SK-N-MC (cell line): ENCODE measurements around the gene CARS1.

Experiments
- DNase-seq: peaks from one replicate; pipeline ENCODE4 v3.0.0-alpha.2; 2011; ENCODE audit warnings: low read depth, low spot score
- H3K27ac ChIP-seq: fragments of 200-600 bp; sonication (generic); 2 replicates; pipeline ENCODE4 v1.5.1; 2016; ENCODE audit warnings: mixed run types
- H3K36me3 ChIP-seq: fragments of 200-600 bp; sonication (generic); 2 replicates; pipeline ENCODE4 v1.6.1; 2017; ENCODE audit warnings: antibody characterized with exemption, low read length, mixed read lengths; ENCODE audit not compliant: insufficient read depth
- H3K4me3 ChIP-seq: fragments of 200-600 bp; sonication (generic); 2 replicates; pipeline ENCODE4 v1.5.1; 2016
- H3K9ac ChIP-seq: fragments of 200-600 bp; sonication (generic); 2 replicates; pipeline ENCODE4 v1.8.0; 2017; ENCODE audit warnings: mixed run types, mixed read lengths; ENCODE audit not compliant: insufficient read length
- H3K9me3 ChIP-seq: fragments of 200-600 bp; sonication (generic); 2 replicates; pipeline ENCODE4 v1.6.1; 2017; ENCODE audit warnings: low read depth, mild to moderate bottlenecking, antibody characterized with exemption, low read length, moderate library complexity, mixed read lengths
- EZH2 ChIP-seq: fragments of 200-600 bp; sonication (generic); IDR thresholded peaks from one replicate; pipeline ENCODE4 v1.6.1; 2017; ENCODE audit warnings: antibody characterized with exemption
- FOXP2 ChIP-seq: optimal IDR thresholded peaks from 2 replicates; pipeline ENCODE3; 2011; ENCODE audit warnings: mild to moderate bottlenecking, moderate library complexity; ENCODE audit not compliant: insufficient read depth; ENCODE audit errors: extremely low read length, control extremely low read depth
- POLR2AphosphoS5 ChIP-seq: IDR thresholded peaks from 2 replicates; pipeline ENCODE4 v1.6.1; 2012; ENCODE audit warnings: mild to moderate bottlenecking, low read depth, low read length, borderline replicate concordance

Gene CARS1

DNA sequence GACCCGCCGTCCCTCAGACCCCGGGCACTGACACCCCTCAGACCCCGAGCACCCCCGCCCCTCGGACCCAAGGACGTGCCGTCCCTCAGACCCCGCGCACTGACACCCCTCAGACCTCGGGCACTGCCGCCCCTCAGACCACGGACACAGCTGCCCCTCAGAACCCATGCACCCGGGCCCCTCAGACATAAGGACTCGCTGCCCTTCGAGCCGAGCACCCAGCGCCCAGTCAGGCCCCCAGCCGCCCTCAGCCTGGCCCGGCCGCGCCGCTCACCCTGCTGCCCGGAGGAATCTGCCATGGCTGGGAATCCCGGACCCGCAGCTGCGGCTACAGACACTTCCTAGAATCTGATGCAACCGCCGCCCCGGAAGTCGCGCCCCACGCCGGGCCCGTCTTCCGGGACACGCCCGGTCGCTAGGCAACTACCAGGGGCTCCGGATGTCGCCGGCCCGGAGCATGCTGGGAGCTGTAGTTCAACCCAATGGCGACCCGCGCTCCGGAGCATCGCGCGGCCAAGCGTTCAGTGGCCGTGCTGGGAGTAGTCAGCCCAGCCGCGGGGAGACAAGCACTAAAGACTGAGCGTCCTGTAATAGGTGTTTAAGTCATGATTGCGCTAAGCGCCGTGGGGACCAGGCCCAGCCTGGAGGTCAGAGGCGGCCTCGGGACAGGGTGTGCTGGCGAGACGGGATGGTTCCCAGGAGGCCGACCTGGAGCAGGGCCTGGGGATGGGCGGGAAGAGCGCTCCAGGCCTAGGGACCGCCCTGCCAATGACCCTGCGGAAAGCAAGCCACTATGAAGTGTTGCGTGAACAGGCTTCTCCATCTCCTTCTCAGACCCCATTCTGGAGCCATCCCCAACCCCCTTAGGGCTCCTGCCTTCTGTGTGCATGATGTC is at the start of gene CARS1:
Gene CARS1 (minus strand): TSS at position 355 of the 895 bp plus-strand sequence. CDS start 56 bp downstream, at position 299.
- Histone ChIP-seq H3K4me3 (peak within 1 kb of the TSS; percentile 97), H3K9ac (peak within 1 kb of the TSS; percentile 99), H3K27ac (peak within 1 kb of the TSS; percentile 90), H3K36me3 (peaks cover 27% of the 10 kb centered on the region; the same call in 1 of the 2 replicates), H3K9me3 (no peaks in the 10 kb centered on the region)
- no peak for DNase-seq
- TF ChIP-seq EZH2 (no peak), POLR2AphosphoS5 (peak; percentile 84), FOXP2 (peak; percentile 81)

- H3K9ac ChIP-seq, result no peak overlapping the region
- DNase-seq, result no peak
- no peak overlapping the region for H3K27ac ChIP-seq
- H3K36me3 ChIP-seq, result no peaks in the 10 kb centered on the region
- no peak for TF ChIP-seq POLR2AphosphoS5
- TF ChIP-seq FOXP2, result no peak
- TF ChIP-seq EZH2, result no peak
- H3K4me3 ChIP-seq, result no peak overlapping the region
- H3K9me3 ChIP-seq, result no peaks in the 10 kb centered on the region
These were observed 48.8 kb upstream of the CARS1 start for GRCh38 chr11:3105791-3106735.

- H3K36me3 ChIP-seq, result no peaks in the 10 kb centered on the region
- H3K4me3 ChIP-seq, result no peak overlapping the region
- no peak overlapping the region for H3K9ac ChIP-seq
- no peaks in the 10 kb centered on the region for H3K9me3 ChIP-seq
- no peak for DNase-seq
- TF ChIP-seq FOXP2, result no peak
- no peak overlapping the region for H3K27ac ChIP-seq
These were observed 48.0 kb upstream of the CARS1 start for GRCh38 chr11:3104961-3105790.

GRCh38 chr11:3104051-3104714 is 47.0 kb upstream of the CARS1 start:
- Histone ChIP-seq H3K9ac (no peak overlapping the region), H3K4me3 (no peak overlapping the region), H3K27ac (no peak overlapping the region), H3K36me3 (no peaks in the 10 kb centered on the region), H3K9me3 (no peaks in the 10 kb centered on the region)
- TF ChIP-seq FOXP2, result no peak
- no peak for TF ChIP-seq POLR2AphosphoS5
- no peak for TF ChIP-seq EZH2
- no peak for DNase-seq

GRCh38 chr11:3103076-3103475 is 45.9 kb upstream of the CARS1 start:
- no peak for TF ChIP-seq FOXP2
- H3K9me3 ChIP-seq, result no peaks in the 10 kb centered on the region
- no peak overlapping the region for H3K9ac ChIP-seq
- H3K36me3 ChIP-seq, result no peaks in the 10 kb centered on the region
- no peak overlapping the region for H3K4me3 ChIP-seq
- H3K27ac ChIP-seq, result no peak overlapping the region
- no peak for DNase-seq

- H3K9me3 ChIP-seq, result no peaks in the 10 kb centered on the region
These were observed 45.4 kb upstream of the CARS1 start for GRCh38 chr11:3102641-3102921.

GRCh38 chr11:3101921-3102640 is 44.9 kb upstream of the CARS1 start:
- H3K27ac ChIP-seq, result no peak overlapping the region
- H3K9ac ChIP-seq, result no peak overlapping the region
- H3K4me3 ChIP-seq, result no peak overlapping the region
- no peaks in the 10 kb centered on the region for H3K36me3 ChIP-seq
- no peak for DNase-seq
- H3K9me3 ChIP-seq, result no peaks in the 10 kb centered on the region
- TF ChIP-seq EZH2 (no peak), FOXP2 (no peak), POLR2AphosphoS5 (no peak)

More at GRCh38 chr11:3102641-3102921, 45.4 kb upstream of the CARS1 start:
- DNase-seq, result no peak
- TF ChIP-seq POLR2AphosphoS5 (no peak), FOXP2 (no peak), EZH2 (no peak)
- Histone ChIP-seq H3K36me3 (no peaks in the 10 kb centered on the region), H3K27ac (no peak overlapping the region), H3K4me3 (no peak overlapping the region), H3K9ac (no peak overlapping the region)
